Head of caudate nucleus (tissue), 42 donors: ENCODE results near the gene CEP41.
"Not testable (repeated sequence)": the region's sequence is repeated elsewhere in the genome, so short reads cannot be mapped to it uniquely, and the experiment has no call there.

Experiments used
- DNase-seq, 42 donors: peaks; one replicate each; pipeline versions ENCODE4 v3.0.0 to v3.0.0-alpha.2; 2020 to 2021; ENCODE audit warnings: mixed read lengths in 7 of 42
- intact Hi-C: fragments of 100-400 bp; cut with DNase I; formaldehyde crosslinking; loops from one replicate; pipeline ENCODE4 v1.15.0; 2022

Gene CEP41

GRCh38 chr7:130380861-130381455, 59.9 kb downstream of the CEP41 start:
- intact Hi-C loops, result no loop called here
- no peak for DNase-seq

GRCh38 chr7:130379921-130380860, 60.6 kb downstream of the CEP41 start, which contains the start of gene CPA1:
CPA1 (plus strand) TSS chr7:130380494; CDS start chr7:130380521, 27 bp downstream.
- intact Hi-C loops, result no loop called here
- no peak for DNase-seq

GRCh38 chr7:130379532-130379920, 61.3 kb downstream of the CEP41 start:
- DNase-seq, result no peak
- intact Hi-C loops, result no loop called here

- DNase-seq, result no peak
- intact Hi-C loops, result no loop called here
These were observed 61.8 kb downstream of the CEP41 start for GRCh38 chr7:130379019-130379418.

- DNase-seq, result no peak
- intact Hi-C loops, result no loop called here
These were observed 63.6 kb downstream of the CEP41 start for GRCh38 chr7:130377178-130377577.

DNA sequence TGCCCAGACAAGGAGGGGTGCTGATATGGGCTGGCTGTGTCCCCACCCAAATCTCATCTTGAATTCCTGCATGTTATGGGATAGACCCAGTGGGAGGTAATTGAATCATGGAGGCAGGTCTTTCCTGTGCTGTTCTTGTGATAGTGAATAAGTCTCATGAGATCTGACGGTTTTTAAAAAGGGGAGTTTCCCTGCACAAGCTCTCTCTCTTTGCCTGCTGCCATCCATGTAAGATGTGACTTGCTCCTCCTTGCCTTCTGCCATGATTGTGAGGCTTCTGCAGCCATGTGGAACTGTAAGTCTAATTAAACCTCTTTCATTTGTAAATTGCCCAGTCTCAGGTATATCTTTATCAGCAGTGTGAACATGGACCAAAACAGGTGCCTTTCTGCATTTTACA, 64.4 kb downstream of the CEP41 start:
- DNase-seq, intact Hi-C loops: not testable (repeated sequence)

DNA sequence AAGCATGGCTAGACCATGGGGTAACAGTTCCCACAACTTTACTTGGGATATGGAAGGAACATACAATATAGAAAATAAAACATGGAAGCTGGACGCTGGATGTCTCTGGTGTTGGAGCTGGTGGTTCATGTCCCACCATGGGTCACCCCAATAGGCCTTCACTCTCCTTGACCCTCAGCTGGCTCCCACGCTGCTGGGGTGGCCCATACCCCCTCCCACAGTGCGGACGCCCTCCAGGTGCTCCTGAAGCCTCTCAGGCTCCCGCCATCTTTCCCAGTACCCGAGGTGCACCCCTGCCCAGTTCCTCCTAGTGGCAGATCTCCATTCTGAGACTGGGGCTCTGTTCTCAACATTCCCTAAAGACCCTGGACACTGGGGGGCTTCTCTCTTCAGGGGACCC, 66.3 kb downstream of the CEP41 start:
- intact Hi-C loops, result no loop called here
- DNase-seq, result no peak

- intact Hi-C loops, result no loop called here
- DNase-seq, result no peak
These were observed 68.2 kb downstream of the CEP41 start for GRCh38 chr7:130372402-130373165.

GRCh38 chr7:130371046-130371445, 69.8 kb downstream of the CEP41 start:
- peak in 6 of 42 donors; percentile 13 to 56 (median 40) for DNase-seq

GRCh38 chr7:130369831-130370550, 70.8 kb downstream of the CEP41 start:
- intact Hi-C loops, result no loop called here
- no peak for DNase-seq

More at GRCh38 chr7:130371046-130371445, 69.8 kb downstream of the CEP41 start:
- intact Hi-C loops, result no loop called here

DNA sequence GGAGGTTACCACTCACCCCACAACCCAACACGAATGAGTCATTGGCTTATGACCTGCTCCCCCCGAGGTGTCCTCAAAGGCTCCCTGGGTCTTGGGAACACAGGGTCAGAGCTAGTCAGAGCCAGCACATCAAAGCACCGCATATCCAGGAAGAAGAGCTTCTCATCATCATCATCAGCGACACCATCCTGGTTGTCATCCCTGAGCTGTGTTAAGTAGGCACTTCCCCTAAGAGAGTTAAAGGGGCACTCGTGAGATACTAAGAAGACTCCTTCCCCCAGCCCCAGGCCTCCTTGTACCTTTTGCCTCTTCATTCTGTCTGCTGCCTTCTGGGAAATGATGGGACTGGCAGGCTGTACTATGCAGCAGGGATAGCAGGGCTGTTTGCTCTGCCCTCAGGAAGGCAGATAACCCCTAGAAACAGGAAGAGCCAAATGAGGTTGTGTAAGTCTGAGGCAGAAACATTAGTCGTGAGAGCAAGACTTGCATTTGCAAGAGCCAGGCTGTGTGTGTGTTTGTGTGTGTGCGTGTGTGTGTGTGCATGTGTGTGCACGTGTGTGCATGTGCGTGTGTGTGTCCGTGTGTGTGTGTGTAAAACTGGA, 71.6 kb downstream of the CEP41 start:
- intact Hi-C loops, result no loop called here

GRCh38 chr7:130367836-130368746, 72.7 kb downstream of the CEP41 start:
- no peak for DNase-seq
- intact Hi-C loops, result no loop called here

More for the DNA sequence above, 71.6 kb downstream of the CEP41 start:
- no peak for DNase-seq

GRCh38 chr7:130367088-130367755, 73.6 kb downstream of the CEP41 start:
- no peak for DNase-seq
- intact Hi-C loops, result no loop called here

- intact Hi-C loops, result no loop called here
- DNase-seq, result no peak
These were observed 74.3 kb downstream of the CEP41 start for GRCh38 chr7:130366564-130366963.

DNA sequence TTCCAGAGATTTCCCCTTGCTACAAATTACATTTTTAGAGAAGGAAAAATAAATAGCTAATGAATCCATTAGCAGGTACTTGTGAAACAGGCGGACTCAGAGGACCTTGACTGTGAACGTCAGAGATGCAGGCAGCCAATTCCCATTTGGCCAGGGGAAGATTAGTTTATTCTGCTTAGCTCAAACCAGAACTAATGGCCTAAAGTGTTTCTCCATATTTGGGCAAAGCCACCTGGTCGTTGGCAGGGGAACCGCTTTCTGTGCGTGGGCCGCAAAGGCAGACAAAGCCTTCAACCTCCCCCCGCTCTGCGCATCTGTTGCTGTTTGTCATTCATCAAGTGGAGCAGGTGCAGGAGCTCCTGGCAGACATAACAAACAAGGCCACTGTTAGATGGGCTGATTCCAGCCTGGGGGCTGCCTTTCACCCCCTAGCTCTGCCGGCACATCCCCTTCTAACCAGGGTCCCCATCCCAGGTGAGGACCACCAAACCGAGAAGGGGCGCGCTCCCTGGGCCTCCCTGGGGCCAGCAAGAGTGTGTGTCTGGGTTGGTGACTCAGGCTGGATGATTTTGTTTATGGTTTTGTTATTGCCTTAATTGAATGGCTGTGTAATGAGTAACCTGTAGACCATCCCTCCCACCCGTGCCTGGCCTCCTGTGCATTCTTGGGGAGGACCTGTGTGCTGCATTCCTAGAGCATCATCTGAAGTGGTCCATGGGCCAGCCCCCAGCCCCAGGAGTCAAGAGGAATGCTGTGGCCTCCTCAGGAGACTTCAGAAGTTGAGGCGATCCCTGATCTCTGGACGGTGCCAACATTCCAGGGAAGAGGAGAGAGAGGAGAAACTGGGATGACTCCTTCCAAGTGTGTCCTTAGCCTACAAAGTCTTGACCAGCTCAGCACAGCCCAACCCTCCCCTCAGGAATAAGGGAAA, 75.0 kb downstream of the CEP41 start:
- peak in 11 of 42 donors; percentile 11 to 57 (median 33) for DNase-seq
- intact Hi-C loops, result no loop called here

GRCh38 chr7:130365088-130365487, 75.7 kb downstream of the CEP41 start:
- no peak for DNase-seq
- intact Hi-C loops, result no loop called here
